GM18907 (cell line): ENCODE measurements around the gene MGAT5.

Experiments
- ATAC-seq: cut with Tn5 transposase; IDR thresholded peaks from one replicate; pipeline ENCODE4 v1.9.1; 2021; ENCODE audit warnings: mild to moderate bottlenecking, moderate library complexity; ENCODE audit not compliant: unreplicated experiment

The MGAT5 gene

GRCh38 chr2:134361648-134362047, 107.8 kb downstream of the MGAT5 start:
- no peak for ATAC-seq

DNA sequence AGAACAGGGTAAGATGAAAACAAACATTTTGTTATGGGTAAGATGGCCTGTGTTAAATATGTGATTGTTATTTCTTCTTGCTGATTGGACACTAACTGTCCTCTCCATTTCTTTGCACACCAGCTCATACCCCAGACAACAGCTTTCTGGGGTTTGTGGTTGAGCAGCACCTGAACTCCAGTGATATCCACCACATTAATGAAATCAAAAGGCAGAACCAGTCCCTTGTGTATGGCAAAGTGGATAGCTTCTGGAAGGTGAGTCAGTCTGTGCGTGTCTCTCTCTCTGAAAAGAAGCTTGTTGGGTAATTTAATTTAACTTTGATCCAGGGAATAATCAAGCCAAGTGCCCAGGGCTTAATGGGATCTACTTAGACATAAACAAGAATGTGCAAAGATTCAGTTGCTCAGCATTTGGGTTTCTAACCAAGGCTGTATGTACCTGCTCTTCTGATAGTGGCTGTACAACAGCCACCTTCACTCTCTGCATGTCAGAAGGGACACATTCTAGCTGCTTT, 108.3 kb downstream of the MGAT5 start:
- ATAC-seq, result no peak

- ATAC-seq, result no peak
Observed at GRCh38 chr2:134362740-134363139, 108.9 kb downstream of the MGAT5 start.

GRCh38 chr2:134365356-134365755, 111.5 kb downstream of the MGAT5 start:
- ATAC-seq, result no peak

- no peak for ATAC-seq
Observed at GRCh38 chr2:134366359-134366758, 112.5 kb downstream of the MGAT5 start.

- ATAC-seq, result no peak
Observed at GRCh38 chr2:134367213-134367612, 113.3 kb downstream of the MGAT5 start.

DNA sequence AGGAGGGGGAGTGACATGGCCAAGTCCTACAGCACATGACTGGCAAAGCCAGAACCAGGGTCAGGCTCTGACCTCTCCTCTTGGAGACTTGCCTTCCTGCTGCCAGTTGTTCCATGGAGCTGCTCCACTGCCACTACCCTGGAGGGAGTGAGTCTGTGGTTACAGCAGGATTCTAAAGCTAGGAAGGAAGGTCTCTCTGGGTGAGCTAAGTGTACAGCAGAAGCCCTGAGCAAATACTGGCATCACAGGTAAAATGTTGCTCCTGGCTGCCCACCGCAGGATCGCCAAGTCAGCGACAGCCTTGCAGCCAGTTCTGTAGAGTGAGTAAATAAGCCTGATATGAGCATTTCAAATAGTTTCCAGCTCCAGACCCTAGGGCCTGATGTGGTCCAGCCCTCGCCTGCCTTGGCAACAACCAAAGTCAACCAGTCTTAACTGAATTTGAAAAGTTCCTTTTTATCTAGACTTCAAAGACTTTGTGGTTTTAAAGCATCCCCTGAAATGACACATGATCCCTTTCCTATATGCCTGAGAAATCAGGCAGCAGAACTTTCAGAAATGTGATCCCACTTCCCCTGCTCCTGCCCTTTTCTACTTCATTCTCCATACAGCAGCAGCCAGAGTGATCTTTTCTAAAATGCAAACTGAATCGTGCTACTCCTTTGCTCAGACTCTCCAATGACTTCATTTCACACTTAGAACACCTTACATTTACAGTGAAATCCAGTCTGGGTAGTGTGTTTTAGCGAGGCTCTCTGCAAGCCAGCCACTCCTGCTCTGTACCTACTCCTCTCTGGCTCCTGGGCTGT, 114.3 kb downstream of the MGAT5 start:
- no peak for ATAC-seq

DNA sequence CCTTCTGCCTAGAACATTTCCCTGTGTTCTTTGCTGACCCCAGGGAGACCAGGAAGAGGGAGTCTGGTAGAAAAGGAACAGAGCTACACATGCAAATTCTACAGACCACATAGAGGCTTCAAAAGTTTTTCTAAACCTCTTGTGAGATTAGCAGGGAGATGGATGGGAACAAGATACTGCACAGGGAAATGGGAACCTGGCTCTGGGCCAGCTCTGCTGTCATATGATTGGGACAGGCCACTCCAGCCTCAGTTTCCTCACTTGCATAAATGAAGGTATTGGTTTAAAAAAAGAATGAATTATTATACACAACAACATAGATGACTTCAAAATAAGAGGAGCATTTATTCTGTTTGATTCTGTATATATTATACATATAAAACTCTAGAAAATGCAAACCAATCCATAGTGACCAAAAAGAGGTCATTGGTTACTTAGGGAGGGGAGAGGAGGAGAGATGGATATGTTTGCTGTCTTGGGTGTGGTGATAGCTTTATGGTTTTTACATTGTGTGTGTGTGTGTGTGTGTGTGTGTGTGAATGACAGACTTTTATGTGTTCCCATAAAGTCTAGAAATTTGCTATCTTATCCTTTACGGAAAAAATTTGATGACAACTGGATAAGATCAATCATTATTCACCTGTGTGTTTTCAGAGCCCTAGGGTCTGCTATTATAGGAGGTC, 115.5 kb downstream of the MGAT5 start:
- ATAC-seq, result no peak

DNA sequence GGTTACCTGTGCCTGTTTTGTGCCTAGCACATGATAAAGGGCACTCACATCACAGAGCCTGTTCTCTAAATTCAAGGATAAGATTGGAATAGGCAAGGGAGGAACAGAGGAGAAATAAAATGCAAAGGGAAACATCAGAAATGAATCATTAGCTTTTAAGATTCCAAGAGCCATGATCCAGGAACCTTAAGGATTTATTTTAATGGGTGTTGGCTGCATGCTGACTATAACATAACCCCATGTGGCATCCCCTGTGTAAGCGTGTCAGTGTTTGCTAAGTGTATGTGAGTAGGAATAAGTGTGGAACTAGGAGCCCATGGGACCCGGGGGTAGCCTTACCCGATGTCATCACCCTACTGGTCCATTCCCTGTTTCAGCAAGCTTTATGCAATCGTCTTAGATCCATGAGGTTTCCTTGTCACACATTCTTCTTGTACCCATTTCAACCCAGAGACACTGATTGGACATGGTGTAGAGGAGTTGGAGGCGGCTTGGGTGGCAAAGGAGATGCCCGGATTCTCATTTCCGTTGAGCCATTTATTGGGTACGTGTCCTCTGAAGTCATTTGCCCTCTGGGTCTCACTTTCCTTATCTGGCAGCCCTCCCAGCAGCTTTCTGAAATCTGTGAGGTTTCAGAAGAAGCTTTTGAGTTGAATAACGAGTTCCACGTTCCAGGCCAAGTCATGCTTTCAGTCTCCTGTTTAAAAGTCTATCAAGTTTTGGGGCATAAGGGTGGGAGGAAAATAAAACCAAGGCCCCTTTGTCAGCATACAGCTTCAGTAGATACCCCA, 117.0 kb downstream of the MGAT5 start:
- no peak for ATAC-seq

- no peak for ATAC-seq
Observed at GRCh38 chr2:134372141-134372540, 118.3 kb downstream of the MGAT5 start.

GRCh38 chr2:134372611-134373131, 118.8 kb downstream of the MGAT5 start:
- no peak for ATAC-seq

- no peak for ATAC-seq
Observed at GRCh38 chr2:134375935-134376334, 122.1 kb downstream of the MGAT5 start.

DNA sequence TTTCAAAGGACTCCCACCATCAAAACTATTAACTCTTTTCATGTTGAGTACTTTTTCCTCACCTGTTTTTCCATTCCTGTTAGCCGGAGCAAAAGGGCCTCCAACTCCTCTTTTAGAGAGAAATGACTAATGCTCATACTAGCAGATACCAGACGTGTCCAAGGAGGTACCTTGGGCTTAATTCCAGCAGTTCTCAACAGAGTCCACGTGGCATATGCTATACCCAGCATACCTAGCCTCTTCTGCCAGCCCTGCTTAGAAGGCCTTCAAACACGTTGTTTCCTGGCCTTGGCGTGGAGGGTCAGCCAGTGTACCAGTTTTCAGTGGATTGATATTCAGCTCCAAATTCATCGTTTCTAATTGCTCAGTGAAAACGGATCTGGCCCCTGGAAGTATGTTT, 123.9 kb downstream of the MGAT5 start:
- ATAC-seq, result no peak

DNA sequence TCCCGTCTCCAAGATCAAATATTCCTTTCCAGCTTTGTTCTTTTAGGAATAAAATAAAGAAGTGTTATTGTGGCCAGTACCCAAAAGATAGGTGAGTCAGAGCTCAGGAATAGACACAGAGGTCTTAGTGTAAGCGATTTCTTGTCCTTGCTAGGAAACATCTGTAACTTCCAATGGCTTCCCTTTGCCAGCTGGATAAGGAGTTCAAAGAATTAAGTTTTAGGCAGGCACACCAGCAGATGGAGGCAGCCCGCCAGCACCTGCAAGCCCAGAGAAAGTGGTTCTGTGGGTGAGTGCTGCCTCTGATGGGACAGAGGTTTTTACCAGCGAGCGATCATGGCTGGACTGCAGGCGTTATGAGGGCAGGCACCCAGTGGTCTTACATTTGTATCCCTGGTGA, 125.4 kb downstream of the MGAT5 start:
- ATAC-seq, result no peak

DNA sequence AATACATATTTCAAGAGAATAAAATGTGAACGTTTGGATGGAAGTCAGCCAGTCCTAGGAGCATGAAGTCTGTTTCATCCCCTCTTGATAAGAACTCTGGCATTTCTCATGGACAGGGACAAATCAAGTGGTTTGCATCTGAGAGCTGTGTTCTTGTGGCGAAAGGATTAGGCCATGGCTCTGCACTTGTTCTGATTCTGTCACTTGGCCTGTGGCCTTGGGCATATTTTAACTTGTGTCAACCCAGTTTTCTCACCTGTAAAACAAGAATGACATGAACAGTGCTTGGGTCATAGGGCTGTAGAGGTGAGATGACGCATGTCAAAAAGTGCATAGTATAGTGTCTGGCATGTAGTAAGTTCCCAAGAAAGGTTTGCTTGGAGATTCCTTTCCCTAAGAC, 125.8 kb downstream of the MGAT5 start:
- no peak for ATAC-seq

DNA sequence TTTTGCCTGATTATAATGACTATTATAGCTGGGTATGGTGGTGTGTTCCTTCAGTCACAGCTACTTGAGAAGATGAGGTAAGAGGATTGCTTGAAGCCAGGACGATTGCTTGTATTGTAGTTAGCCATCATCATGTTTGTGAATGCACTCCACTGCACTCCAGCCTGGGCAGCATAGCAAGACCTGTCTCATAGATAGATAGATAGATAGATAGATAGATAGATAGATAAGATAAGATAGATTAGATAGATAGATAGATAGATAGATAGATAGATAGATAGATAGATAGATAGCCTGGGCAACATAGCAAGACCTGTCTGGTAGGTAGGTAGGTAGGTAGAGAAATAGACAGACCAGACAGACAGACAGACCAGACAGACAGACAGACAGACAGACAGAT, 127.3 kb downstream of the MGAT5 start:
- no peak for ATAC-seq

DNA sequence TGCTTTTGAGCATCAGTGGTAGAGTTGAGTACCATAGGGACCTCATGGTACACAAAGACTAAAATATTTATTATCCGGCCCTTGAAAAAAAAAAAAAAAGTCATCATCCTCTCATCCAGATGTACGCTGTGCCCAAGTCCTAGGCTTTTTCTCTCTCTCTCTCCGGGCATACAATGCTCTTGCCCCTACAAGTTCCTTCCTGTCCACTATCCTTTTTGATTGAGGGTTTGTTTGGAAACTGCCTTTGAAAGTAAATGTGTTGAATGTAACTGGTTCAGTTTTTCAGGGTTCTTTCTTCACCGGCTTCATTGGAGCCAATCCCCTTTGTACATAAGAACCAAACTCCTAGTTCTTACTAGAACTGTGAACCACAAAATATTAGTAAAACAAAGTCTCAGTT, 130.3 kb downstream of the MGAT5 start:
- ATAC-seq, result no peak

- ATAC-seq, result no peak
Observed at GRCh38 chr2:134385195-134385594, 131.3 kb downstream of the MGAT5 start.

GRCh38 chr2:134386310-134386709, 132.4 kb downstream of the MGAT5 start:
- ATAC-seq, result no peak

DNA sequence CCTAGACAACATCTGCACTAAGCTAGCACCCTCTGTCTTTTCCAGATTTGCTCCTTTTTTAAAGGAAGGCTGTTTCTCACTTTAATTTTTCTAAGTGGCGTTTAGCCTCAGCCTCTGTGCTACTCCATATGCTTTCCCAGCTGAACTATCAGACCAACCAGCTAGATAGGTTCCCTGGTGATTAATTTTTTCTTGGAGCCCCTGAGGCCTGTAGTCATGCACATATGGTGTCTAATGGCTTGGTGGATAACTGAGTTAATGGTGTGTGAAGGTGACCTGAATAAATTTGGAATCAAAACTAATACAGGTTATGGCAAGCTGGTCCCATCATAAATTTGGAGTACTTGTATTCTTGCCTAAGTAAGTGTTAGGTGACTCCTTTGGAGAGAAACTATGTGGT, 135.5 kb downstream of the MGAT5 start:
- ATAC-seq, result no peak

DNA sequence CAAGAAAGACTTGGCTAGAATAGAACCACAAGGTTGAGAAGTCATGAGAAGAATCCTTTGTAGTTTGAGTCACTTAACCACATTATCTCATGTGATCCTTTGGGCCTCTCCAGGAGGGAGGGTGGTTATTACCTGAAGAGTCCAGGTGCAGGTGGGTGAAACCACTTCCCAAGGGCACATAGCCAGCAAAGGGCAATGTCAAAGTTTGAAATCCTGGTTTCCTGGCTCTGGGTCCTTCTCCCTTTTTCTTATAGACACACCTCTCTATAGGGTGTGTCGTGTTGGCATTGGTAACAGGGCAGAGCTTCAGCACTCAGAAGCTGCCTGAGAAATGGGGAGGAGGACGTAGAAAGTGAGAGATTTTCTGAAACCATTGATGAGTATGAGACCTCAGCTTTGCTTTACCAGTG, 137.9 kb downstream of the MGAT5 start:
- ATAC-seq, result peak; percentile 80
